Subcutaneous adipose tissue (tissue), 4 donors: ENCODE results near the gene INCENP. TPM values are rescaled to one million over a fixed set of nuclear protein-coding genes. Genes with fewer than 3 reads are reported as not detected.

Experiments
- CTCF ChIP-seq: fragments of 450-650 bp; IDR thresholded peaks from one replicate; pipeline ENCODE4 v1.5.1; 2016; ENCODE audit warnings: low read depth, mild to moderate bottlenecking, control low read depth, antibody characterized with exemption, moderate library complexity
- total RNA-seq, 4 donors: library from RNA; depleted of rRNA; stranded (reverse); fragments of >200 nt; gene quantifications; one replicate each; pipeline ENCODE4 v1.1.0, GENCODE V29; 2016

The INCENP gene
- total RNA-seq, 4 donors from 2014 or later = 8.8 to 15.0 (median 12.3) TPM

- TF ChIP-seq CTCF = no peak
These were observed 2.1 kb downstream of the INCENP start for GRCh38 chr11:62125881-62126280.

GRCh38 chr11:62127426-62127825, 3.6 kb downstream of the INCENP start:
- no peak for TF ChIP-seq CTCF

- no peak for TF ChIP-seq CTCF
These were observed 4.3 kb downstream of the INCENP start for GRCh38 chr11:62127941-62128770.

- TF ChIP-seq CTCF = no peak
These were observed 5.0 kb downstream of the INCENP start for GRCh38 chr11:62128835-62129234.

- no peak for TF ChIP-seq CTCF
These were observed 5.9 kb downstream of the INCENP start for GRCh38 chr11:62129590-62130282.

GRCh38 chr11:62130283-62131169, 6.7 kb downstream of the INCENP start:
- TF ChIP-seq CTCF = no peak

- TF ChIP-seq CTCF = no peak
These were observed 7.3 kb downstream of the INCENP start for GRCh38 chr11:62131170-62131464.
